Fibroblast of pulmonary artery (primary cell): Measurements from ENCODE around the gene POU3F1.

Source experiments
- DNase-seq: peaks from one replicate; pipeline ENCODE4 v3.0.0-alpha.2; 2010; ENCODE audit warnings: low read depth
- H3K4me3 ChIP-seq: replicated peaks from 2 replicates; pipeline ENCODE4 v1.5.1; 2011; ENCODE audit warnings: low read depth, mild to moderate bottlenecking, control low read depth, low read length, moderate library complexity
- TF ChIP-seq, protein P1 (sequence below): IDR thresholded peaks from 2 replicates; pipeline ENCODE4 v1.5.1; 2011; ENCODE audit warnings: mild to moderate bottlenecking, control low read depth, low read length, inconsistent platforms; ENCODE audit errors: missing control alignments

Gene POU3F1

DNA sequence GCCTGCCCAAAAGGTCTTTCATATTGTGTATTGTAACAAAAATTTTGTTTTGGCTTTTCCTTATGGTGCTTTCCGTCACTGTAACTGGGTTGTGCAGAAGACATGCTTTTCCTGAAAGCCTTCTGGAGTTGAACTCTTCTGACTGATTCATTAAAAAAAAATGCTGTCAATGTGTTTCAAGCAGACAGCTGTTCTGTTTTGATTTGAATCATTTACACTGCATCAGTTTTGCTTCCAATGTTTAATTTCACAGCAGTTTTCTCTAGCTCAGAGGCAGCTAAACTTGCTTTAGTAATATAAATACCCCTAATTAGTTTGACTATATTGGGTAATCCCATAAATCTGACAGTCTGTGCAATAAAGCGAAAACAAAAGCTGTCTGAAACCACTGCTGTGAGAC lies 26.2 kb downstream of the POU3F1 start:
- TF ChIP-seq, protein P1, sequence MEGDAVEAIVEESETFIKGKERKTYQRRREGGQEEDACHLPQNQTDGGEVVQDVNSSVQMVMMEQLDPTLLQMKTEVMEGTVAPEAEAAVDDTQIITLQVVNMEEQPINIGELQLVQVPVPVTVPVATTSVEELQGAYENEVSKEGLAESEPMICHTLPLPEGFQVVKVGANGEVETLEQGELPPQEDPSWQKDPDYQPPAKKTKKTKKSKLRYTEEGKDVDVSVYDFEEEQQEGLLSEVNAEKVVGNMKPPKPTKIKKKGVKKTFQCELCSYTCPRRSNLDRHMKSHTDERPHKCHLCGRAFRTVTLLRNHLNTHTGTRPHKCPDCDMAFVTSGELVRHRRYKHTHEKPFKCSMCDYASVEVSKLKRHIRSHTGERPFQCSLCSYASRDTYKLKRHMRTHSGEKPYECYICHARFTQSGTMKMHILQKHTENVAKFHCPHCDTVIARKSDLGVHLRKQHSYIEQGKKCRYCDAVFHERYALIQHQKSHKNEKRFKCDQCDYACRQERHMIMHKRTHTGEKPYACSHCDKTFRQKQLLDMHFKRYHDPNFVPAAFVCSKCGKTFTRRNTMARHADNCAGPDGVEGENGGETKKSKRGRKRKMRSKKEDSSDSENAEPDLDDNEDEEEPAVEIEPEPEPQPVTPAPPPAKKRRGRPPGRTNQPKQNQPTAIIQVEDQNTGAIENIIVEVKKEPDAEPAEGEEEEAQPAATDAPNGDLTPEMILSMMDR: no peak
- H3K4me3 ChIP-seq: no peak overlapping the region
- no peak for DNase-seq

DNA sequence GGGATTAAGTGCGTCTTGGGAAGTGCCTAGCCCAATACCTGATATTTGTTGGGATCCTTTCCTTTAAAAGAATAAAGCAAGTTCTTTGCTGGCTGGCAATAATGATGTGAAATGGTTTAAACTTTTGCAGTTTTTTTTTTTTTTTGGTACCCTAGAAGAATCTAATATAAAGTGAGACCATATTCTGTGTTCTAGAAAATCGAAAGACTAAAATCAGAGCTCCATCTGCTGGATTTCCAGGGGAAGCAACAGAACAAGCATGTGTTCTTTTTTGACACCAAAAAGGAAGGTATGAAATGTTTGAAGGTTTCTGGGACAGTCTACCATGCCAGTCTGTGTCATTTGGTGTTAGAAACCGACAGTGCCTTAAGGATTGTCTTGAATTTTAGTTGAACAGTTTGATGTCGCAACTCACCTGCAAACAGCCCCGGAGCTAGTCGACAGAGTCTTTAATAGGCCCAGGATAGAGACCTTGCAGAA lies 27.7 kb downstream of the POU3F1 start:
- no peak overlapping the region for H3K4me3 ChIP-seq
- peak; percentile 67 for DNase-seq
- TF ChIP-seq, protein P1: peak; percentile 72

DNA sequence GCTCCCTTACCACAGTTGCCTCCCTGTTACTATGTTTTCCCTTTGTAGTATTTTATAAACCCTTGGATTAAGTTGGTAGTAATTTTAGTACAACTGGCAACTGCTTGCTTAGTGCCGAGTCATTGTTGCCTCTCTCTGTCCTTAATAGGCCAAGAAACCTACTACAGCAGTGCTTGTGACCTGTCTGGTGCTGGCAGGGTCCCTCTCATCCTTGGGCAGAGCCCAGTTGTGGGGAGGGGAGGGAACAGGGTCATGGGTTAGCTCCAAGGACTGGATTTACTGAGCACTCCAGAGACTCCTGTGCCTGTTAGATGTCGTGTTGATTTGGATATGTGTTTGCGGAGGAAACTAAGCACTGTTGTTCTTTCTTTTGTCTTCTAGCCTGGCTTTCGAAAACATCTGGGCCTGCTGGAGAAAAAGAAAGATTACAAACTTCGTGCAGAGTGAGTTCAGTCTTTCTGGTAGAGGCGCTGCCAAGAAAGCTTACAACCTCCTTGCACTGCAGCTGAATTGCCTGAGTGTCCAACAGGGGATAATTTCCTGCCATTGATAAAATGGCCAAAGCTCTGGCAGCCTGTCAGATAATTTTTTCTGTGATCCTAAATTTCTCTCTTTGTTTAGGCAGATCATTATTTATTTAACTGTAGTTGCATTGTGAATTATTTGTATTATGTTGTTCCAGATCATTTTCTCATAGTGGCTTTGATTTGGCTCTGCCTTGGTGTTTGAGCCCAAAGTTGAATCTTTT lies 30.4 kb downstream of the POU3F1 start:
- peak; percentile 82 for DNase-seq
- peak overlapping the region; percentile 32 for H3K4me3 ChIP-seq

DNA sequence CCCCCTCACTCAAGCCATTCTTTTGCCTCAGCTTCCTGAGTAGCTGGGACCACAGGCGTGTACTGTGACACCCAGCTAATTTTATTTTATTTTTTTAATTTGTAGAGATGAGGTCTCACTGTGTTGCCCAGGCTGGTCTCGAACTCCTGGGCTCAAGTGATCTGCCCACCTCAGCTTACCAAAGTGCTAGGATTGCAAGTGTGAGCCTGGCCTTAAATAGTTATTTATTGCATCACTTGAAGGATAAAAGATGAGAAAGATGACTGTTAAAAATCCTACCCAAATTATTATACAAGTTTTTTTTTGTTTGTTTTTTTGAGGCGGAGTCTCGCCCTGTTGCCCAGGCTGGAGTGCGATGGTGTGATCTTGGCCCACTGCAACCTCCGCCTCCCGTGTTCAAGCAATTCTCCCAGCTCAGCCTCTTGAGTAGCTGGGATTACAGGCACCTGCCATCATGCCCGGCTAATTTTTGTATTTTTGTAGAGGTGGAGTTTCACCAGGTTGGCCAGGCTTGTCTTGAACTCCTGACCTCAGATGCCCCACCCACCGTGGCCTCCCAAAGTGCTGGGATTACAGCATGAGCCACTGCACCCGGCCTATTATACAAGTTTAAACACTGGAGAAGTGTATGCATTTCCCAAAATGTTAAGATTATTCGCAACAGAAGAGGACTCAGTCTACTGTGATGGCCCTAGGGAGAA lies 31.7 kb downstream of the POU3F1 start:
- H3K4me3 ChIP-seq: no peak overlapping the region
- no peak for DNase-seq
- TF ChIP-seq, protein P1: no peak

More for the DNA sequence above, 30.4 kb downstream of the POU3F1 start:
- TF ChIP-seq, protein P1: no peak

DNA sequence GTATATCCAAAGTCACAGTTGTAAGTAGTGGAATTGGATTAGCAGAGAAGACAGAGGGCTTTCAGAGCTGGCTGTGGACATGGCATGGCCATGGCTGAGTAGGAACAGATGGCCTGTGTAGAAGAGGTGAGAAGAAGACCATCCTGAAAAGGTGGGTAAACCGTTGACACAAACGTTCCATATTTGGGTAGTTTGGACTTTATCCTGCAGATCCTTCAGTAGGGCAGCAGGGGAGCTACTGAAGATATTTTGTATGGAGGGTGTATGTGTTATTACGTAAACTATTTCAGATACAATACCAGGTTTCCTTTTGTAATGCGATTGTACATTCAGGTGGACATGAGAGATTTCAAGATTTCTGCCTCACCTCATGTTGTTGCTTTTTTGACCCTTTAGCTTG lies 32.4 kb downstream of the POU3F1 start:
- DNase-seq: no peak
- TF ChIP-seq, protein P1: peak; percentile 8
- H3K4me3 ChIP-seq: peak overlapping the region; percentile 71

DNA sequence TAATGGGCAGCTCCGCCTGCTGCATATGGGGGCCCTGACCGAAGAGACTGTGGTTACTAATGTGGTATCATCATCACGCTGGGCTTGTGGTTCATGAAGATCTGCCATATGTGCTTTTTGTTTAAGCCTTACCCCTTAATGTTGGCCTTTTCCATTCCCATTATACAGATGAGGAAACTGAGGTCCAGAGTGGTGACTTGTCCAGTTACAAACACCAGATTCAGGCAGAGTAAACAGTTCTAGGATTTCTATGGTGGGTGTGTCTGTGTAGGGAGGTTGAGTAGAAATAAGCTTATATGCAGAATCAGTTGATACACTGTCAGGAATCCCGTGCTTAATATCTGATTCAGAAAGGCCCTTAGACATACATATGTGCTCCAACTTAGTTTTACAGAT lies 33.4 kb downstream of the POU3F1 start:
- TF ChIP-seq, protein P1: no peak
- DNase-seq: no peak
- H3K4me3 ChIP-seq: peak overlapping the region; percentile 71
